Measurements from ENCODE around the gene XPNPEP1.

GRCh38 chr10:109824206-109824605, 99.1 kb downstream of the XPNPEP1 start:
- no peak for TF ChIP-seq CTCF (IDR thresholded peaks at IDR 0.05)
- no peak for TF ChIP-seq POLR2A (IDR thresholded peaks at IDR 0.05)
- no peak for TF ChIP-seq EP300 (IDR thresholded peaks at IDR 0.05)
- TF ChIP-seq POLR2AphosphoS5 (IDR thresholded peaks at IDR 0.05): no peak
